Esophagus squamous epithelium (tissue), 4 donors: Measurements from ENCODE around the gene ADGRL1.

ENCODE experiments used
- POLR2A ChIP-seq, 4 donors: fragments of 450-650 bp; IDR thresholded peaks; one replicate each; pipeline ENCODE4 v1.6.1; 2017; ENCODE audit warnings: antibody characterized with exemption in 4 of 4, mild to moderate bottlenecking in 4 of 4, moderate library complexity in 3 of 4
- TF ChIP-seq, protein P1 (sequence below), 6 experiments: fragments of 450-650 bp in 4 of 6; fragments of 200-600 bp in 2 of 6; sonication (generic) in 2 of 6; IDR thresholded peaks; one replicate each; pipeline ENCODE4 v1.5.1; 2016 to 2019; ENCODE audit warnings: antibody characterized with exemption in 6 of 6, mild to moderate bottlenecking in 4 of 6, moderate library complexity in 4 of 6

DNA sequence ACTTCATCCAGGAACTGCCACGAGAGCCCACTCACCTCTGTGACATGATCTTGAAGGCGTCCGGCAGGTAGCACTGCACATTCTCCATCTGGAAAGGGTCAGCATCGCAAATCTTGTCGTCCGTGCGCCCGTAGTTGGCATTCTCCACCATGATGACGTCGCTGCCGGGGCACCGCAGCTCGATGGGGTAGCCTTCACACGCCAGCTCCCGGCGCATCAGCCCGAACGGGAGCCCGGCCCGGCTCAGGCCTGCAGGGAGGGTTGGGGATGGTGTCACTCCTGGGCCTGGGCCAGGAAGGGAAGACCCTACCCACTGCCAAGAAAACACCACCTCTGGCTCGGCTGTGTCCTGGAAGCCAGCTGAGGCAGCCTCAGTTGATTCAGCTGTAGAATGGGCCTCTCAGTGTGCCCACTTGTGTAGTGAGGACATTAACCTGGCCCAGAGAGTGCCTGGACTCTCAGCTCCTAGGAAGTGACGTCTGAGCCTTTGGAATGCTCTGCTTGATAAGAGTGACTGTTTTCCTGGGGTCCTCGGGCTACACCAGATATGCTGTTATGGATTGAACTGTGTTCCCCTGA is 28.4 kb downstream of the ADGRL1 start:
- TF ChIP-seq, protein P1, sequence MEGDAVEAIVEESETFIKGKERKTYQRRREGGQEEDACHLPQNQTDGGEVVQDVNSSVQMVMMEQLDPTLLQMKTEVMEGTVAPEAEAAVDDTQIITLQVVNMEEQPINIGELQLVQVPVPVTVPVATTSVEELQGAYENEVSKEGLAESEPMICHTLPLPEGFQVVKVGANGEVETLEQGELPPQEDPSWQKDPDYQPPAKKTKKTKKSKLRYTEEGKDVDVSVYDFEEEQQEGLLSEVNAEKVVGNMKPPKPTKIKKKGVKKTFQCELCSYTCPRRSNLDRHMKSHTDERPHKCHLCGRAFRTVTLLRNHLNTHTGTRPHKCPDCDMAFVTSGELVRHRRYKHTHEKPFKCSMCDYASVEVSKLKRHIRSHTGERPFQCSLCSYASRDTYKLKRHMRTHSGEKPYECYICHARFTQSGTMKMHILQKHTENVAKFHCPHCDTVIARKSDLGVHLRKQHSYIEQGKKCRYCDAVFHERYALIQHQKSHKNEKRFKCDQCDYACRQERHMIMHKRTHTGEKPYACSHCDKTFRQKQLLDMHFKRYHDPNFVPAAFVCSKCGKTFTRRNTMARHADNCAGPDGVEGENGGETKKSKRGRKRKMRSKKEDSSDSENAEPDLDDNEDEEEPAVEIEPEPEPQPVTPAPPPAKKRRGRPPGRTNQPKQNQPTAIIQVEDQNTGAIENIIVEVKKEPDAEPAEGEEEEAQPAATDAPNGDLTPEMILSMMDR (IDR thresholded peaks at IDR 0.05), result no peak
- TF ChIP-seq POLR2A (IDR thresholded peaks at IDR 0.05), result no peak
